Endothelial cell of umbilical vein (primary cell): ENCODE data around the gene CPA2.

ENCODE experiments used
- EZH2 ChIP-seq: IDR thresholded peaks from 2 replicates; pipeline ENCODE4 v1.6.1; 2012; ENCODE audit warnings: borderline replicate concordance, low read depth, mild to moderate bottlenecking, moderate library complexity, low read length, inconsistent platforms; ENCODE audit not compliant: severe bottlenecking
- FOS ChIP-seq: IDR thresholded peaks from 2 replicates; pipeline ENCODE4 v1.6.1; 2011; ENCODE audit warnings: mild to moderate bottlenecking, low read length, moderate library complexity, borderline replicate concordance; ENCODE audit not compliant: insufficient read depth
- GATA2 ChIP-seq: IDR thresholded peaks from 2 replicates; pipeline ENCODE4 v1.7.0; 2011; ENCODE audit warnings: low read depth, mild to moderate bottlenecking, moderate library complexity, mixed read lengths, low read length; ENCODE audit not compliant: insufficient read length, insufficient read depth
- JUN ChIP-seq: IDR thresholded peaks from 2 replicates; pipeline ENCODE4 v1.6.1; 2011; ENCODE audit warnings: borderline replicate concordance, low read depth; ENCODE audit not compliant: insufficient read length, insufficient read depth
- MYC ChIP-seq: IDR thresholded peaks from one replicate; pipeline ENCODE4 v1.6.1; 2011; ENCODE audit warnings: mild to moderate bottlenecking, low read depth, low read length
- POLR2A ChIP-seq: IDR thresholded peaks from 2 replicates; pipeline ENCODE4 v1.6.1; 2012; ENCODE audit warnings: low read depth, mild to moderate bottlenecking, control low read depth, low read length
- POLR2AphosphoS5 ChIP-seq: IDR thresholded peaks from 2 replicates; pipeline ENCODE4 v1.6.1; 2012; ENCODE audit warnings: low read depth, mild to moderate bottlenecking, control low read depth, low read length, moderate library complexity; ENCODE audit not compliant: insufficient read depth
- TF ChIP-seq, protein P1 (sequence below), 2 donors: IDR thresholded peaks; 1 replicate in 1 of 2; 2 replicates in 1 of 2; pipeline ENCODE4 v1.5.1; 2011; ENCODE audit warnings: low read length in 2 of 2, mild to moderate bottlenecking in 2 of 2, moderate library complexity in 2 of 2, control low read depth in 1 of 2, inconsistent platforms in 1 of 2, low read depth in 1 of 2; ENCODE audit not compliant: insufficient read depth in 1 of 2; ENCODE audit errors: extremely low read depth in 1 of 2

GRCh38 chr7:130337410-130337971 lies 70.8 kb downstream of the CPA2 start:
- TF ChIP-seq, protein P1, sequence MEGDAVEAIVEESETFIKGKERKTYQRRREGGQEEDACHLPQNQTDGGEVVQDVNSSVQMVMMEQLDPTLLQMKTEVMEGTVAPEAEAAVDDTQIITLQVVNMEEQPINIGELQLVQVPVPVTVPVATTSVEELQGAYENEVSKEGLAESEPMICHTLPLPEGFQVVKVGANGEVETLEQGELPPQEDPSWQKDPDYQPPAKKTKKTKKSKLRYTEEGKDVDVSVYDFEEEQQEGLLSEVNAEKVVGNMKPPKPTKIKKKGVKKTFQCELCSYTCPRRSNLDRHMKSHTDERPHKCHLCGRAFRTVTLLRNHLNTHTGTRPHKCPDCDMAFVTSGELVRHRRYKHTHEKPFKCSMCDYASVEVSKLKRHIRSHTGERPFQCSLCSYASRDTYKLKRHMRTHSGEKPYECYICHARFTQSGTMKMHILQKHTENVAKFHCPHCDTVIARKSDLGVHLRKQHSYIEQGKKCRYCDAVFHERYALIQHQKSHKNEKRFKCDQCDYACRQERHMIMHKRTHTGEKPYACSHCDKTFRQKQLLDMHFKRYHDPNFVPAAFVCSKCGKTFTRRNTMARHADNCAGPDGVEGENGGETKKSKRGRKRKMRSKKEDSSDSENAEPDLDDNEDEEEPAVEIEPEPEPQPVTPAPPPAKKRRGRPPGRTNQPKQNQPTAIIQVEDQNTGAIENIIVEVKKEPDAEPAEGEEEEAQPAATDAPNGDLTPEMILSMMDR (IDR thresholded peaks at IDR 0.05; ENCODE audit: extremely low read depth in 1 of 2, insufficient read depth in 1 of 2, low read depth in 1 of 2, low read length in 2 of 2), result no peak
- TF ChIP-seq POLR2A (no peak), EZH2 (no peak), POLR2AphosphoS5 (no peak), MYC (no peak), FOS (no peak), JUN (no peak), GATA2 (no peak)
